SIG-M5 treated with dmso at 0.1 percent for 504 hours (cell line): ENCODE data around the gene CCDC88C.

Experiments used
- DNase-seq: peaks from one replicate; lab custom pipeline; 2025; ENCODE audit not compliant: unreplicated experiment; lab: John Stamatoyannopoulos, UW

CCDC88C gene

DNA sequence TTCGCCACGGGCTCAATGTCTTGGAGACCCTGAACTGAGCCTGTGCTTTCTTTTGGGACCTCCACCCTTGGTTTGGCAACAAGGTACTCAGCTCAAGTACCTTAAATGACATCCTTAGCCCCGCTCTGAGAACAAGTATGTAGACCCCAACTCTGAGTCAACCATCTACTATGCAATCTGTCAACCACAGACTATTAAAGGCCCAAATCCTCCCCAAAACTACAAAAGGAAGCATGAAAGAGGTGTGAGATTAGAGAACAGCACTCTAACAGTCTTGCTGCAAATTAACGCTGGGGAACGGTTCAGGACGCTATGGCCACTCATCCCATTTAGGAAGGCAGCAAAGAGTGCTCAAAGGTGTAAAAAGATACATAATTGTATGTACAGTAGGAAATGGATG is 52.1 kb downstream of the CCDC88C start:
- peak; percentile 35 for DNase-seq

DNA sequence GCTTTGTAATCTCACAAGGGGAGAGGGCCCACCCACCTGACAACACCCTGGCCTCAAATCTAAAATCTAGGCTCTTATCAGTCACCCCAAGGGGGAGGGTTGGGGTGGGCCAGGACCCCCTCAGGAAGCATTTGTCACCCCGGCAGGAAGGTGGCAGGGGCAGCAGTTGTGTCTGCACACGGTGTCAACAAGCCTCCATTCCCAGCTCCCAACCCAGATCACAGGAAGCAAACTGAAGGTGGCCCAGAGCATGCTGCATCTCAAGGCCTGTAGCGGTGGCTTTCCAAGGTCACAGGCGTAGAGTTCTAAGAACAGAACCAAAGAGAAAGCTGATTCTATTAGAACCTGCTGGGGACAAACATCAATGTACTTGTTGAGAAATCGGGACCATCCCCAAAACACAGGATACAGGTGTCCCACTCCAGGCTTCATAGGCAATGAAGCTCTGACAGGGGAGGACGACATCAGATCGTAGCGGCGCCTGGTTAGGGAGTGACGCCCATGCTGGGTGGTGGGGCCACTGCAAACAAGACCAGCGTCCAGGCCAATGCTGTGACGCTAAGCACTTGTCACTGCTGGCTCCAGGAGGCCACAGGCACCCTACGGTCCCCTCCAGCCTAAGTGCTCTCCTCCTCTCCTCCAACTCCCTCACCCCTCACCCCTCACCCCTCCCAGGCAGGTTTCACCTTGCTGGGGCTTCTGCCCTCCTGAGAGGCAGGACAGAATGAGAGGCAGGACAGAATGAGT is 52.9 kb downstream of the CCDC88C start:
- no peak for DNase-seq

GRCh38 chr14:91363776-91364523 is 53.7 kb downstream of the CCDC88C start:
- peak; percentile 89 for DNase-seq

GRCh38 chr14:91361233-91361811 is 56.3 kb downstream of the CCDC88C start:
- DNase-seq = peak; percentile 98

DNA sequence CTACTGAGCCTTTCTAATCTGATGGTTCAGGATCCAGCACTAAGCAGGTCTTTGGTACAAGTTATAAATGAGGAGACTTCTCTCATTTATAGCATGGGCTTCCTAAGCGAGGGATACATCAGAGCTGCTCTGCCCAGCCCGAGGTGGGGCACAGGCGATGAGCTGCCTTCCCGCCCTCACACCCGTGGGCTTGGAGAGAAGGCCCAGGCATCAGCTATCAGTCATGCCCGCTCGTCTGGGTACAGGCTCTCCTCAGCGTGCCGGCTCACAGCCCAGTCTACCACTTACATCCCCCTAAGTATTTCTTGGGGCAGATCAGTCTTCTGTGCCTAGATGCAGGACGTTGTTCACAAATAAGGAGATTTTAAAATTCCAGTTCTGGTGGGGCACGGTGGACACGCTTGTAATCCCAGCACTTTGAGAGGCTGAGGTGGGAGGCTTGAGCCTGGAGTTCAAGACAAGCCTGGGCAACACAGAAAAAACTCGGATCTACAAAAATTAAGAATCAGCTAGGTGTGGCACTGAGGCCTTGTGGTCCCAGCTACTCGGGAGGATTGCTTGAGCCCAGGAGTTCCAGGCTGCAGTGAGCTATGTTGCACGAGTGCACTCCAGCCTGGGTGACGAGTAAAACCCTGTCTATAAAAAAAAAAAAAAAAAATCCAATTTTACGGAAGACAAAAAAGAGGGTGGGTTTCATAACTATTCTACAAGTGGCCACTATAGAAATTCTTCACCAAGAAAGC is 57.0 kb downstream of the CCDC88C start:
- no peak for DNase-seq

GRCh38 chr14:91358654-91359220 is 58.9 kb downstream of the CCDC88C start:
- DNase-seq = no peak

DNA sequence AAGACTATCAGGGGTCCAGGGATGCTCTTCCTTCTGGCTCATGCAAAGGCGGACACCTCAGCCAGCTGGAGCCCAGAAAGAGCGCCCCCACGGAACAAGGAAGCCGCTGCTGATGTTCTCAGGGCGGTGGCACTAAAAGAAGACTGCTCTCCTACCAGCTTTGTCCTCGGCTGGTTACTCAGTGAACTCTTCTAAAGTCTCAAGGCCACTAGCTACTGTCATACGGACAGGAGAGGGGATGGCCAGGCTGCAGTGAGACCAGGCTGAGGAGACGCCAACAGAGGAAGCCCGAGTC is 59.6 kb downstream of the CCDC88C start:
- DNase-seq = no peak

DNA sequence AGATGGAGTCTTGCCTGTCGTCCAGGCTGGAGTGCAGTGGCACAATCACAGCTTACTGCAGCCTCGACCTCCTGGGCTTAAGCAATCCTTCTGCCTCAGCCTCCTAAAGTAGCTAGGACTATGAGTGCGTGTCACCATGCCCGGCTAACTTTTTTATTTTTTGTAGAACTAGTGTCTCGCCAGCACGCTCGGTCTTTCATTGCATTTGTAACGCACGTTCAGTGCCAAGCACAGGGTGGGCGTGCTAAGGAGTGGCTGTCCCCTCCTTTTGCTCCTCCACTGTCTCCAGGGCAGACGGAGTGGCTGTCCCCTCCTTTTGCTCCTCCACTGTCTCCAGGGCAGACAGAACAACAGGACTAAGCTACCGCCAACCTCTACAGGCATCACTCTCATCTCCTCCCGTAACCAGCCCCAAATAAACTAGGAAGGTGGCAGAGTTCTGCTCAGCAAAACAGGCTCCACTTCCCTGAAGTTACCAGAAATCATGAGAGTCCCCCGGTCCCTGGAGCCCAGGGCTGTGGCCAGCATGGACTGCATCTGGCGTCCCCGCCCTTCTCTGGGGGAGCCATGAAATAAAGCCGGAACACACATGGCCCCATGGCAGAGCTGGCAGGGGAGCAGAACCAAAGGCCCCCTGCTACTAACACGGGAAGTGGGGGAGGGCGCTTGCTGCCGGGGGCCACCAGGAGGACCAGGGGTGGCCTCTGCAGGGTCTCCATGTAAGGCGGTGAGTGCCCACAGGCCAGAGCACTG is 60.2 kb downstream of the CCDC88C start:
- no peak for DNase-seq

GRCh38 chr14:91356181-91356763 is 61.3 kb downstream of the CCDC88C start:
- no peak for DNase-seq

DNA sequence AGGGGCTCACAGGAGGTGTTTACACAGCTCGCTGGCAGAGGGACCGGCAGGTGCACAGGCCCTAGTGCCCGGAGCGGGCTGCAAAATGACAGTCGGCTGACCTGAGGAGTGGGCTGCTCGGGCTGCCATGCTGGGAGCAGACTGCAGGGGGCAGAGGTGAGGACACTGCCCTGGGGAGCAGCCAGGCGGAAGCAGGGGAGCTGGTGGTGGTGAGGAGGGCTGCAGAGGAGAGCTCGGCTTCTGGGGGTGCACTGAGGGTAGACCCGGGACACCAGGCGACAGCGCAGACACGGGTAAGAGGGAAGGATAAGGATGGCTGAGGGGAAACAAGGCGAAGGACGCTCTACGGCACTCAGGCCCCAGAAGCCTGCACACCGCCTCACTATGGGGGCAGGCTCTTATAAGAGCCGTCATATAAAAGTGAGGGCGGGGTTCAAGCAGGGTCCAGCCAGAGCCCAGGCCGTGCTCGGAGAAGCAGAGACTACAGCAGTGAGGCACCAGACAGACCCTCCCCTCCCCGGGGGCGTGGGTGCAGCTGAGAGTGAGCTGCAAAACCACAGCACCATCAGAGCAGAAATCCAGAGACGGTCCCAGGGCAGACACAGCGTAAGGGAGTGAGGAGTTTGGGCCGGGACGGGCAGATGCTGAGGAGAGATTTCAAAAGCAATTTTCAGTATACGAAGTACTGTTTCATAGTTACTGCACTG is 62.5 kb downstream of the CCDC88C start:
- DNase-seq = no peak

DNA sequence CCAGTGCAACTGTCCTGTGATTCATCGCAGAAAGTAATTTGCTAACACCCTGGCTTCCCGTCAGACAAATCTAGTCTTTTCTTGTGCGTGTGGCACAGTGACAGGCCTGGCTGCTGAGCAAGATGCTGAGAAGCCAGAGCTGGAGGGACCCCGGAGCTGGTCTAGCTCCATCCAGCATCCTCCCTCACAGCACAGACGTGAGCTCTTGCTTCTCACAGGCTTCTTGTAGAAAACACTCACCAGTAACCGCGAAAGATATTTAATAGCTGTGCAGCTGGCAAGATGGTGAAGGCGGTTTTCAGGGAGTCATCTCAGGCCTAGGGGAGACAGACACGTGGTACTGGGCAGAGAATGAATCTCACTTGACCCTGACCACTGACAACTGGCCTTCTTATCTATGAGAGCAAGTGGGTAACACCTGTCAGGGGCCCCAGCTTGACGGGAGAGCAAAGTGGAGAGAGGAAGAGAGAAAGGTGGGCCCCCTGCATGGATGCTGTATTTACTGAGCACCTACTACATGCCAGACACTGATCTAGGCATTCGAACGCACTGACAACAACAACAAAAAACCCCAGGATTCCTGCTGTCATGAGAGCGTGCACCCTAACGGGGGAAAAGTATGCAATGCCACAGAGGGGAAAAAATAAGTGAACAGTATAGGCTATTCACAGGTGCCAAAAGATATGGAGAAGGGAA is 63.3 kb downstream of the CCDC88C start:
- no peak for DNase-seq

DNA sequence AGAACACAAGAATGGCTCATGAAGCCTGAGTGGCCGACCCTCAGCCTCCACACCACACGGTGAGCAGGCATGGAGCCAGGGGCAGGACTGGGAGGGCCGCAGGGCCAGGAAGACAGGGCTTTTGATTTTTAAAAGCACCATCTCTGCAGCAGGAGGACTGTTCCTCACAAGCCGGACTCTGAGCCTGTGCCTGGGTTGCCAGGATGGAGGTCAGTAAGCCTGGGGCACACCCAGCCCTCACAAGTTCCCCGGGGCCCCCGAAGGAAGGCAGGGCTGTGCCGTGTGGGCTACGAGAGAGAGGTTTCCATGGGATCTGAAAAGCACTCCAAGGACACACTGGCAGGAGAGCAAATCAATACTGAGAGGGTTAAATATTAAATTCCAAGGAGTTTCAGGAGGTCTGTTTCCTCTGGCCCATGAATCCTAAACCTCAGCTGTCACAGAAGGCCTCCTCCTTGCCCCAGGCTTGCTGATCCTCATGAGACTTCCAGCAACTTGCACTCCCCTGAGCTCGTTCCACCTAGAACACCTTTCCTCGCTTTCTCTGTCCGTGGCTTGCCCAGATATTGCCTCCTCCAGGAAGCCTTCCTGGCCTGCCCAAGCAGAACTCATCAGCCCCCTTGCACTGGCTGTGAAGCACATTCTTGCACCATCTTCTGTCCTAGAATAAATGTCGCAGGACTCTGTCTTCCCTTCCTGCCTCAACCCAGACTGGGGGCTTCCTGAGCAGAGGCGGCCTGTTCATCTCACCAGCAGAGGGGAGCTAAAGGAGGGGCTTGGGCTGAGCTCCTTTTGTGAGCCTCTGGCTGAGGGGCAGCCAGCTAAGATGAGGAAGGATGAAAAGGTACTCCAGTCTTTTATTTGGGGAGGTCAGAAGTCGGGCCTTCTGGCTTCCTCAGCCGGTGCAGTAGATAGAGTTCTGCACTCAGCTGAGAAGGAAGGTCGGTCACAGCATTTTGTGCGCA is 64.6 kb downstream of the CCDC88C start:
- DNase-seq = no peak

GRCh38 chr14:91352053-91352452 is 65.6 kb downstream of the CCDC88C start:
- no peak for DNase-seq

DNA sequence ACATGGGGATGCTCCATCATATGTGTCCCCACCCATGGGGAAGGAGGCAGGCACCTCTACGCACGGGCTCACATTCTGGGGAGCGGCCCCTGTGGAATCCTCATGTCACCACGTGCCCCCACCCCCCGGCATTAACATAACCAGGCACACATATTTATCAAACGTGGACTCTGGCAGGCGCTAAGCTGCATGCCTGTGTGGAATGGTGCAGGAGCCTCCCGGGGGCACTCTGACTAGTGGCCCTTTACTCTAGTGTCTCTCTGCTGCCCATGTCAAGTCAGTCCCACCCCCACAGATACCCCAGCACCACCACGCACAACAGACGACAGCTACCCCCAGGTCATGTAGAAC is 66.1 kb downstream of the CCDC88C start:
- no peak for DNase-seq

DNA sequence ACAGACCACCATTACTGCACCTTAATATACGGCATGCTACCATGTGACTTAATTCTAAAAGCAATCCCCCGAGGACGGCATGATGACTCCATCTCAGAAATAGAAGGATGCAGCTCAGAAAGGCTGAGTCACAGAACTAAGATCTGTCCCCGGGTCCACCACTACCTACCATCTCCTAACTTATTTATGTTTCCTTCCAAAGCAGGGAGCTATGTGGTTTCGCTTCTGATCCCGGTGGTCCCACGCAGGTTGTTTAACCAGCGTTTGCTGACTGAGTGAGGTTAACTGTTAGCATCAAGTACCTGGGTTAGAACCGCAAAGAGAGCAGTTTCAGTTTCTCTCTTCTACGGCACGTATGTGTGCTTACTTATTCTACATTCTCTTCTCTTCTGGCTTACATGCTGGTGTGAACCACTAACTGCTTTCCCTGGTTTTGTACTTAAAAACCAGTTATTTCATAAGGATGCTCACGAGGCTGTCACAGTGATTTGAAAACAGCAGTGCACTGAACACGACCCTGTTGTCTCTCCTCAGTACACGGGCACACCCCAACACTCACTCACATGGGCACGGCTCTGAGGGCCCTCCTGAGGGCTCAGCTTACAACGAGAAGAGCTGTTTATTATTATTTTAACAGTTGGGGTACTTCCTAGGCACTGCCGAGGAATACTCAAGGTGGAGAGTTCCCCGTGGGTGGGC is 66.7 kb downstream of the CCDC88C start:
- no peak for DNase-seq

GRCh38 chr14:91350483-91350812 is 67.2 kb downstream of the CCDC88C start:
- no peak for DNase-seq

GRCh38 chr14:91349481-91350074 is 68.0 kb downstream of the CCDC88C start:
- no peak for DNase-seq
